Renal cortex interstitium (tissue), 11 donors: ENCODE measurements around the gene TSHZ2. TPM values are rescaled to one million over a fixed set of nuclear protein-coding genes. Genes with fewer than 3 reads are reported as not detected.

ENCODE experiments used
- DNase-seq, 11 donors: peaks; one replicate each; pipeline ENCODE4 v3.0.0-alpha.2; 2013; ENCODE audit warnings: low read depth in 9 of 11, low spot score in 4 of 11; ENCODE audit errors: extremely low read depth in 1 of 11
- polyA plus RNA-seq, 3 donors: library from polyadenylated mRNA; unstranded; fragments of 120-200 nt; gene quantifications; one replicate each; pipeline ENCODE4 v1.2.1, GENCODE V29; 2013; ENCODE audit not compliant: insufficient read length in 3 of 3

TSHZ2 gene
- polyA plus RNA-seq, 3 donors = 12.8 to 15.9 (median 13.3) TPM

GRCh38 chr20:53195876-53196610 lies 223.9 kb downstream of the TSHZ2 start:
- DNase-seq = no peak

GRCh38 chr20:53201588-53201987 lies 229.4 kb downstream of the TSHZ2 start:
- no peak for DNase-seq

DNA sequence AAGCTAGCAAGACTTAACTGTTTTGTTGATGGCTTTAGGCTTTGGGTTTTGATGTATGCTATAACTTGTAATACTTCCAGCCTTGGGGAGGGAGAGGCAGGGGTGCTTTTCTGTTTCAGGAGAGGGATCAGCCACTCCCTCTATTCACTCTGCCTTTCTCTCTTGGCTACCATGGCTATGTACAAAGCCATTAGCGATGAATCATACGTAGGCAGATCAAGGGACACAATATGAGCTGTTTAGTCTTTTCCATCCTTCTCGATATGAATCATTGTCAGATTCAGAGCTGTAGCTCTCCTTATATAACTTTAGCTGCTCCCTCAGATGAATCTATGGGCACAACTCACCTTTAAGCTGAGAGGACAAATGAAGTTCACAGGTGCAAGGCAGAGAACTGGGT lies 230.6 kb downstream of the TSHZ2 start:
- no peak for DNase-seq

DNA sequence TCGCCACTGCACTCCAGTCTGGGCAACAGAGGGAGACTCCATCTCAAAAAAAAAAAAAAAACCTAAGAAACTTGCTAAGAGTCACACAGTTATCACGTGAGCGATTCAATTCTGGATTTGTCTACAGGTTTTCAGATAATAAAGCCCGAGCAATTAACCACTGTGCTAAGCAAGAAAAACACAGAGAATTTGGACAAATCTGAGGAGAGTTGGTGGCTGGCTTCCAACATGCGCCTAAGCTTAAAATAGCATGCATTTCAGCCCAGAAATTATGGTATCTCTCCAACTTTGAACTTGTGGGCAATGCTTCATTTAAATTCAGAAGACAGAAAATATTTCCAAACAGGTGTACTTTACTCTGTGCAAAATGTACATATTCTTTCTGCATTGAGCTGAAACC lies 232.9 kb downstream of the TSHZ2 start:
- no peak for DNase-seq

DNA sequence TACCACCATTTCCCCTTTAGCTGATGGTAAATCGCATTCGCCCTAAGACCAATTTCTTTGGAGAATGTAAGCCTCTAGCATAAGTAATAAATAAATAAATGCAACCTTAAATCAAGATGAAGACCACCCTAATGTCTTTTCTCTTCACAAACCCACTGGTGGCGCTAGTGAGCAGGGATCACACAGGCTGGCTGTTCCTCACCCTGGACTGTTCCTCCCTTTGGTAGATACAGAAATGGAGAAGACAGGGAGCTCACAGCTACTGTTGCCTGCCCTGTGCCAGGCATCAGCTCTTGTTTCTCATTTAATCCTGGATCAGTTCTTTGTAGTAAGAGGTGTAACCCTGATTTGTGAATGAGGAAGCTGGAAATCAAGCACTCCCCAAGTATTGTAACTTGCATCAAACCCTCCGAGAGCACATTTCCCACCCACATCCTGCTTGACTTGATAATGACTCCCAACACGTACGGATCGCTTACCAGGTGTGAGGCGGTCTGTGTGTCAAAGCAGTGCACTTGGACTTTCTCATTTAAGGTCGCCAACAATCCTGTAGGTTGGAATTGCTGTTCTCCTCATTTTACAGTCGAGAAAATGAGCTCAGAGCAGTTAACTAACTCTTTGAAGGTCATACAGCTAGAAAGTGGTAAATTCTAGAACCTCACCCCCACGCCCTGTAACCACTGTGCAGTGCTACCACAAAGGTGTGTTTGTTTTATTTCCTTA lies 236.1 kb downstream of the TSHZ2 start:
- no peak for DNase-seq

- DNase-seq = no peak
Observed at GRCh38 chr20:53210041-53210440, 237.9 kb downstream of the TSHZ2 start.

GRCh38 chr20:53210931-53211330 lies 238.8 kb downstream of the TSHZ2 start:
- DNase-seq = no peak

- DNase-seq = no peak
Observed at GRCh38 chr20:53212018-53212417, 239.9 kb downstream of the TSHZ2 start.

DNA sequence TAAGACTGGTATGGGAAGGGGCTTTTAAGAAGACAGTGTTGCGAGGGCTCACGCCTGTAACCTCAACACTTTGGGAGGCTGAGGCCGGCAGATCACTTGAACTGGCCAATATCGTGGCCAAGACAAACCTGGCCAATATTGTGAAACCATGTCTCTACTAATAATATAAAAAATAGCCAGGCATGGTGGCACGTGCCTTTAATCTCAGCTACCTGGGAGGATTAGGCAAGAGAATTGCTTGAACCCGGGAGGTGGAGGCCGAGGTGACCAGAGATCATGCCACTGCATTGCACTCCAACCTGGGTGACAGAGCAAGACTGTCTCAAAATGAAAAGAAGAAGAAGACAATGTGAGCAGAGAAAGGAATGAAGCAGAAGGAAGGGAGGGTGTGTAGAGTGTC lies 242.2 kb downstream of the TSHZ2 start:
- DNase-seq = no peak

DNA sequence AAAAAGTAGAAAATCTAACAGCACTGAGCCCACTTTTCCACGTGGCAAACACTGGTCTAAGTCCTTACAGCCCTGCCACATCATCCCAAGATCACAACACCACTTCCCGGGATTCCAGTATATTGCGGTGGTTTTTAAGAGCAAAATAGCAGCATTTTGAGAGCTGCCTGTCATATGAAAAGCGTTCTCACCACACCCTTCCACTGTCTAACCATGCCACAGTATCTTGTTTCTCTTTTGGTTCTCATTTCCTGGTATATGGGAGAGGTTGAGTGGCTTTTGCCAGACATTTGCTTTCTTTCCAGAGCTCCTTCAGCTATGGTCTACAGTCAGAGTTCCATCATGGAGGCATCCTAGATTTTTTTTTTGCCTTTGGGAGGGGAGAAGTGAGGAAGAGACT lies 243.0 kb downstream of the TSHZ2 start:
- no peak for DNase-seq

- DNase-seq = no peak
Observed at GRCh38 chr20:53216478-53216855, 244.3 kb downstream of the TSHZ2 start.

GRCh38 chr20:53216856-53217576 lies 244.9 kb downstream of the TSHZ2 start:
- peak in 8 of 11 donors; percentile 49 to 68 (median 52) for DNase-seq

GRCh38 chr20:53220482-53221307 lies 248.5 kb downstream of the TSHZ2 start:
- DNase-seq = no peak

GRCh38 chr20:53221731-53222130 lies 249.6 kb downstream of the TSHZ2 start:
- DNase-seq = no peak

GRCh38 chr20:53222416-53222815 lies 250.3 kb downstream of the TSHZ2 start:
- no peak for DNase-seq

- DNase-seq = no peak
Observed at GRCh38 chr20:53222932-53223331, 250.8 kb downstream of the TSHZ2 start.

GRCh38 chr20:53223626-53224172 lies 251.5 kb downstream of the TSHZ2 start:
- DNase-seq = no peak

DNA sequence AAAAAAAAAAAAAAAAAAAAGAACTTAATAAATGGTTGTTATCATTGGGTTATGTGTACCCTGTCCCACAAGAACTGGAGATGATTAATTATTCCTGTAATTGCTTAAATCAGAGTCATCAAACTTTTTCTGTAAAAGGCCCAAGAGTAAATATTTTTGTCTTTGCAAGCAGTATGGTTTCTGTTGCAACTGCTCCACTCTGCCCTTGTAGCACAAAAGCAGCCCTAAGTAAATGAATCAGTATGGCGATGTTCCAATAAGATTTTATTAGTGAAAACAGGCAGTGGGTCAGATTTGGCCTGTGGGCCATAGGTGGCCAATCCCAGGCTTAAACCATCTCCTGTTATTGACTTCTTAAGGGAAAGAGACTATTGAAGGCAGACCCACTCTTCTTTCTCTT lies 252.7 kb downstream of the TSHZ2 start:
- DNase-seq = no peak

GRCh38 chr20:53226826-53227225 lies 254.7 kb downstream of the TSHZ2 start:
- no peak for DNase-seq
